SH-SY5Y (cell line): ENCODE data around the gene GTF2A1L.

Experiments used
- GATA2 ChIP-seq: IDR thresholded peaks from 2 replicates; pipeline ENCODE4 v1.6.1; 2011; ENCODE audit warnings: mild to moderate bottlenecking, low read depth, low read length
- GATA3 ChIP-seq: IDR thresholded peaks from 2 replicates; pipeline ENCODE4 v1.6.1; 2011; ENCODE audit warnings: low read depth, mild to moderate bottlenecking, low read length, moderate library complexity

Gene GTF2A1L

DNA sequence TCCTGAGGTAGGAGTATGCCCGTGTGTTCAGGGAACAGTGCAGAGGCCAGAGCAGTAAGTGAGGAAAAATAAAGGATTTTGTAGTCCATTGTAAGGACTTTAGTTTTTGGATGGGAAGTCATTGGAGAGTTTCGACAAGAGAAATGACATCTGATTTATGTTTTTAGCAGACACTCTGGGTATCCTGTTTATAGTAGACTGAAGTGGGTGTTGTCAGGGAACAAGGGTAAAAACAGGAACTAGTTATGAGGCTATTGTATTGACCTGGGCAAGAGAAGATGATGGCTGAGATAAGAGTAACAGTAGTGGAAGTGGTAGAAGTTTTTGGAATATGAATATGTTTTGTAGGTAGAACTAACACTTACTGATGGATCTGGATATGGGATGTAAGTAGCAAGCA, 59.8 kb downstream of the GTF2A1L start:
- TF ChIP-seq GATA3 (no peak; the same call in 1 of the 2 replicates), GATA2 (no peak; the same call in 1 of the 2 replicates)

DNA sequence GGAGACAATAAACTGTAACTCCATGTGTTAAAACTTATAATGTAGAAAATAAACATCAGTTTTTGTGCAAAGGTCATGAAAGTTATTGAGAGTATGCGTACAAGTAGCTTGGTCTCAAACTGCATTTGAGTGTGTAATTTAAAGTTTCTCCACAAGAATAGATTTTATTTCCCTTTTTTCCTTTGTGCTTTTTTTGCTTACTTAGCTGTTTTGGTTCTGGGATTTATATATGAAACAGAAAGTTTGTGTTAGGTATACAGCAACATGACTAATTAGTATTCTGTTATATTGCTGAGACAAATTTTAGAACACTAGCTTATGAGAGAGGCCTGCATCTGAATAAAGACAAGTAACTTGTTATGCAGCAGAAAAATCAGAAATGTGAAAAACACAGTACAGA, 67.5 kb downstream of the GTF2A1L start:
- no peak for TF ChIP-seq GATA3
- no peak for TF ChIP-seq GATA2

DNA sequence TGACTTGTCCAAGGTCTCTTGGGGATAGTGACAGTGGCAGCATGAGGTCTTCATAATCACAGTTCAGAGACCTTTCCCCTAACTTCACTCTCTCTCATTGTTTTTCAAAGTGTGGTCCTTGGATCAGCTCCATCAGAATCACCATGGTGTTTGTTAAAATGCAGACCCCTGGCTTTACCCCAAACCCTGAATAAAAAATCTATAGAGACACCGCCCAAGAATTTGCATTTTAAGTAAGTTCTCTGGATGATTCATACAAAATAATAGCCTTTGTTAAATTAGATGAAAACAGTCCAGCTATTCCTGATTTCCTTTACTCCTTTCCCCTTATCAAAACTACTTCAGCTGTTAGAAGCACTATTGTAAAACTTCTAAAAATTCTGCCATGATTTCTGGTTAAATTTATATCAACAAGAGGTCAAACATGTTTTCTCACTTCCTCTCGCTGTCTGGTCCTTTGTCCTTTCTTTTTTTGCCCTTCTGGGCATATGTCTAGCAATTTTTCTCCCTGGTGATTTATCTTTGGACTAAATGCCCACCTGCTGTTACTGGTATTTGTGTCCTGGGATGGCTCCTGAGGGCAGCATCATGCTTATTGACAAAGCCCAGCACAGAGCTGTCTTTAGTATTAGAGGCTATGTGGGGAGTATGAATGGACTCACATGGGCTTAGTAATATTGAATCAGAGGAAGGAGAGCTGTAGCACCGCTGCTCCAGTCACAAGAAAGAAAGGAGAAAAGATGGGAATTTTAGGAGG, 74.5 kb downstream of the GTF2A1L start:
- TF ChIP-seq GATA2 (no peak), GATA3 (no peak)

DNA sequence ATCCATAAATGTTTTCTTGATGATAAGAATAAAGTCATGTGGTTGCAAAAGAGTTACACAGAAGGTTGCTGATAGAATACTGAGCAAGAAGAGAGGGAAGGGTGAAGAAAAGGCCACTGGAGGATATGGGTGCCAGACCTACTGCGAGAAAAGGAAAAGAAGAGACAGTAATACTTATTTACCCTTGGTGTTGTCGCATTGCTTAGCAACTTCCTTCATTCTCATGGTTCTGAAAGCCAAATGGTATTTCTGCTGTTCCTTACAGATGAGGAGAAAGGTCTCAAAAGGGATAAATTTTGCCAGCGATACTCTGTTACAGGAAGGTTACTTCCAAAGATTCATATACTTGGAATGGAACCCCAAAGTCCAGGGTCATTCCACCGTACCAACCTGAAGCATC, 75.4 kb downstream of the GTF2A1L start:
- no peak for TF ChIP-seq GATA3
- no peak for TF ChIP-seq GATA2

DNA sequence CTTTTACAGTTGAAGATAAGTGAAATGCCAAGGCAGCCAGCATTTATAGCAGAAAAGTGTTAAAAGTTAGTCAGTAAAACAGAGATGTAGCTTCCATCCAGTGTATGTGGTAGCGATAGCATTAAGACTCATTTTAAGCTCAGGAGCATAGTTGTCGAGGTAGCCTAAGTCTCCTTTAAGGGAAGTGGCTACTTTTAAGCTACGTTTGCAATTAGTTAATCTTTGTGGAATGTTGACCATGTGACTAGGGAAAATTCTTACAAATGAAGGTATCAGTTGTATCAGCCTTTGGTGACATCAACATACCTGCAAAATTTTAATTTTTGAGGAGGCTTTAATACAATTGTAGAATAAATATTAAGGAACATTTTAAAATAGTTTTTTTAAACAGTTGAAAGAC, 76.0 kb downstream of the GTF2A1L start:
- no peak for TF ChIP-seq GATA2
- no peak for TF ChIP-seq GATA3

DNA sequence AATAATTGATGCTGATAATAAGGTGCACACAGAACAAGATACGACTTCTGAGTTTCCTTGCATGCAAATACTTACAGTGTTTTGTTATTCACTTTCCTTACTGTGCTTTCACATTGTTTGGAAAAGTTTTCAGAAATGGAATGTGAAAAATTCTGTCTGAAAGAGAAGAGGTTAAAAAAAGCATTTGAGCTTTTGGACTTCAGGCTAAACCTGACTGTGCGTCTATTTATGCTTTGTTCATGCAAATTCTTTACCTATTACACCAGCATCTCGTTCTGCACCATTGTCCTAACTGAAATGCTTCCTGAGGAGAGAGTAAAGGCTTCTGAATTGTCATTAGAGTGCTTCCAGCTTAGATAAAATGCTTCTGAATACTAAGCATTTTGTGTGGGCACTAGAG, 76.5 kb downstream of the GTF2A1L start:
- TF ChIP-seq GATA2, result no peak

DNA sequence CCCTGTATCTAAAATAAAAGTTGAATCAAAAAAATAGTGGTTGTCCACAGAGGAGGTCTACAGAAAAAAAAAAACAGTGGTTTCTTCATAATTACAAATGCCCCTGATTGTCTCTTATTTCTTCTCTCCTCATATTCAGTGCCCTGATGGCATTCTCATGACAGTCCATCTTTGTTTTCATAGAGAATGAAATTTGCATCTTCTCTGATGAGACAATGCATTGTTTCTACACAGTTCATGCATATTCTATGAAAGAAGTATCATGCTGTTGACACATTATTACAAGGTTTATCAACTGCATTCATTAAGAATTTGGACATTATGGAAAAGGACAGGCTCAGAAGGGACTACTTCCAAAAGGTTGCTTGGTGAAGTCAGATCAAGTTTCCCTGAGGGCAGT, 78.3 kb downstream of the GTF2A1L start:
- TF ChIP-seq GATA3 (no peak), GATA2 (no peak)

DNA sequence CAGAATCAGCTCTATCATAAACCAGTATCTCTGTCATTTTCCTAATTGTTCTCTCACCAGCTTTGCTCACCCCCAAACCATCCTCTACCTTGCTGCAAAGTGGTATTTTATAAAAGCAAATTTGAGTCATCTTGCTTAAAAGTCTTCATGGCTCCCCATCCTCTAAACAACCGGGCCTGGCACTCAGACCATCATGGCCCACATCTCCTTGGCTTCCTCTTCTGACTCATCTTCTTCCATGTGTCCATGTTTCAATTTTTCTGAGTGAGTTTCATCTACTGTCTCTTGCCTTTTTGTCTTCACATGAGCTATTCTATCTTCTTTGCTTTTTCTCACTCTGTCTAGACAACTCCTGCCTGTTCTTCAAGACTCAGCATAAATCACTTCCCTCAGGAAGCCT, 79.2 kb downstream of the GTF2A1L start:
- TF ChIP-seq GATA2, result no peak
- TF ChIP-seq GATA3, result no peak

DNA sequence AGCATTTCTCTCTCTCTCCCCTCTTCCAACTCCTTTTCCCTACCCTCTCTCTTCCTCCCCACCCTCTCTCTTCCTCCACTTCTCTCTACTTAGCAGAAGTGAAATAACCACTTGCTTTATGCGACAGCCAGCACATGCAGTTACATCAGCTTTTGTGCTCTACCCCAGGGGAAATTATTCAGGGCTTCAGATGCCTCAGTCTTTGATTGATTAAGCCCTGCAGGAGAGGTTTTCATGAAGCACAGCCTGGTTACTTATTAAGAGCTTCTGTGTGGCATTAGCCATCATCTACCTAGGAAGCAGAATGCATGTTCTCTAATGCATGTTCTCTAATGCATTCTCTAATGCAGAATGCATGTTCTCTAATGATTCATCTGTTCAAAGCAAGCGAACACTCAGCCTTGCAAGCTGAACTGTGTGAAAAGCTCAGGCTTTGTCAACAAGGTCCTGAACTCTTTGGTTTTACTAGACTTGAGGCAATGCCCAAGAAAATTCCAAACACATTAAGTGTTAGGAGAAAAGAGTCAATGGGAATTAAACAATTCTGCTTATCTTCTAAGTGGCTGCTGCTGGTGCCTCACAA, 81.8 kb downstream of the GTF2A1L start:
- TF ChIP-seq GATA3, result no peak
- TF ChIP-seq GATA2, result no peak

DNA sequence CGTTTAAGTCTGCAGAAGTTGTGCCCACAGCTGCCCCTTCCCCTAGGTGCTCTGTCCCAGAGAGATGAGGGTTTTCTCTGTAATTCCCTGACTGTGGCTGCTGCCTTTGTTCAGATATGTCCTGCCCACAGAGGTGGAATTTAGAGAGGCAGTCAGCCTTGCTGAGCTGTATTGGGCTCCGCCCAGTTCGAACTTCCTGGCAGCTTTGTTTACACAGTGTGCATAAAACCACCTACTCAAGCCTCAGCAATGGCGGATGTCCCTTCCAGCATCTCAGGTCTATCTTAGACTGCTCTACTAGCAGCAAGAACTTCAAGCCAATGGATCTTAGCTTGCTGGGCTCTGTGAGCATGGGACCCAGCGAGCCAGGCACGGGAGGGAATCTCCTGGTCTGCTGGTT, 89.8 kb downstream of the GTF2A1L start:
- TF ChIP-seq GATA3 (no peak), GATA2 (no peak)

DNA sequence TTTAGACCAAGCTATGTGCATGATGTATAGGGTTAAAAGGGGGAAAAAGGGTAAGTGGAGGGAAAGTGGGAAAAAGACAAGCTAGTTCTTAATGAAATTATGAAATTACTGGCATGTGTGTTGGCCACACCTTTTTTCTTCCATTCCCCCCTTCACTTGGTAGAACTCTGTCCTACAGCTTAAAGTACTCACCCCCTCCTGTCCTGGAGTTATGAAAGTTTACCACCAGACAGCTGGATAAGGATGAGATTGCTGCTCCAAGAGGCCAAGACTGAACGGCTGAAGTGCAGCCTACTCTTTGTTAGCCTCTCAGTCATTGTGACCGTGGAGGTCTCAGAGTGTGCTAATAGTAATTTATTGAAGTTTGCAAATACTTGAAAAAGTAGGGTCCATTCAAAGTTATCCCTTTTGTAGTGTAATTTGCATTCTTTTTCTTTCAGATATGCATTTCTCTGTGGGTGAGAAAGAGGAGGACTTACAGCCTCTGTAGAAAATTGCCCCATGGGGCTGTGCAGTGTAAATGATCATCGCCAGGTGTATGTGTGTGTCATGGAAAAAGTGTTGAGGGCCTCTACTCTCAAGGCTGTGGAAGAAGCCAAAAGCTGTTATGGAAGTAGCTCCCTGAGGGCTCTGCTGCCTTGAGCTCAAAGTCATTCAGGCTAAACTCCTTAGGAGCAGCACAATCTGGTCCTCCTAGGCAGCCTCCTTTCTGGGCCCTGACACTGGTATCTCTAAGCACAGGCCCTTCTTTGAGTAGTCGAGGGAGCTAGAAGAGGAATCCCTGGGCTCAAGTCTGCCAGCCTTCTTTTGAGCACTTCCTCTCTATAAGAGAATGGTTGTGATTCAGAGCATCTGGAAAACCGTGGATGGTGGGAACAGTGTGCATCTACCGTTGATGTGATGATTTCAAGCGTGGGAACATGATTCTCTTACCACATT, 91.7 kb downstream of the GTF2A1L start:
- TF ChIP-seq GATA3, result no peak
- TF ChIP-seq GATA2, result no peak

DNA sequence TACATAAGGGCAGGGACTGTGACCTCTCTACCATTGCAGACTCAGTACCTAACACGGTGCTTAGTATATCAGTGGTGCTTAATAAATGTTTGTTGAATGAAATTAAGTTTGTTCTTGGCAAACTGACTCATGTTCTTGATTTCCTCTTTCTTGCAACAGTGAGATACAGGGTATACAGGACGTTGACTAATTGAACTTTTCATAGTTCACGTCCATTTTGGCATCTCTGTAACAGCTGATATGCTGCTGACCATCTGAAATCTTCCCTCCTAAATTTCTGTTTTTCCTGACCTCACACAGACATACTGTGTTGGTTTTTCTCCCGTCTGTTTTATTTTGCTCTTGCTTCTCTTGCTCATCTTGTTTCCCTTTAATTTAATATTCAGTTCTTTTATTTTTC, 93.7 kb downstream of the GTF2A1L start:
- TF ChIP-seq GATA2 (no peak), GATA3 (no peak)

DNA sequence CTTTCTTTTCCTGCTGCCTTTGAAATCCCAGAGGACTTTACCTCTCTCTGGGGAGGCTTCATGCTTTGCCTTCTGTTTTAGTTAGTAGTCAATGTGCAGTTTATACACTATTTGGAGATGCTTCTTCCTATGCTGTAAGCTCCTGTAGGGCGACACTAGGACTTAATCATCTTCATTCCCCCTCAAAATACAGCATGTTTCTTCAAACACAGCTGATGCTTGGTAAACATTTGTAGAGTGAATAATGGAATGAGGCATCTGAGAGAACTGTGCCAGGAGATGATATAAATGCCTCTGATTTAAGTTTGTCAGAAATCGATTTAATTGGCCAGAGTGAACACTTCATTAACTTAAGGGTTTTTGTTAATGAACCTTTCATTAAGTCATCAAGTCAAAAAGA, 94.5 kb downstream of the GTF2A1L start:
- TF ChIP-seq GATA2 (no peak), GATA3 (no peak)

DNA sequence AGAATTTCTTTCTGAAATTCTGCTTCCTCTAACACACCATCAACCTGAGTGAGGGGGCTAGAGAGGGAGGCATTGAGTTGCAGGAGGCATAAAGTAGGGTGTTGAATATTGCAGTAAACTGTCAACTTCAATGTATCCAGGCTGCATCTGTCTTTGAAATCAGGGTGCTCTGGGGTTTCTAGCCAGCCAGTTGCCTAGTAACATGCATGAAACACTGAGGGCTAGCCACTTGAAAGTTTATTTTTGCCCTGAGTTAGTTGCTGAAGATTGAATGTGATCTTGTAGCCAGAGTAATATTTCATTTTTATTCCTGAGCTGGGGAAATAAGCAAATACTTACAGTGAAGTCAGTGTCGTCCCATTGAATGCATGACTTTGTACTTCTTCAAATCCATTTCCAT, 96.0 kb downstream of the GTF2A1L start:
- no peak for TF ChIP-seq GATA2
- TF ChIP-seq GATA3, result no peak

DNA sequence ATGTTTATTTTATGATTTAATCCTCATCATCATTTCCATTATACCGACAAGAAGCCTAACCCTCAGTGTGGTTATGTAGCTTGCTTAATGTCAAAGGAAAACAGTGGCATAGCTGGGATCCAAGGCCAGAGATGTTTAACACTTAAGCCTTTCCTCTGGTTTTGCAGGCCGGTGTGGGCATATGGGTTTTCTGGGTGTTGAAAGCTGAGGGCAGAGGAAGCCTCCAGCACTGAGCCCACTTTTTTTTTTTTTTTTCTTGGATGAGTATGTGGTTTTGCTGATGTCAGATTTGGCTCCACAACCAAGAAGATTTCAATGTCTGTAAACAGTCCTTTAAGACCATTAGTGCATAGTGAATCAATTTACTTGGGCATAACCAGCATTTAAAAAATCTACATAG, 96.6 kb downstream of the GTF2A1L start:
- TF ChIP-seq GATA3 (no peak), GATA2 (no peak)
